Trophoblast cell (in vitro differentiated cells and primary cell): ENCODE data around the gene S100Z.

ENCODE experiments used
- DNase-seq, 2 donors: peaks; one replicate each; pipeline ENCODE4 v3.0.0-alpha.2; 2016
- H2AFZ ChIP-seq: 2 replicates; pipeline ENCODE4 v1.6.1; 2013; ENCODE audit warnings: low read length, moderate library complexity, mild to moderate bottlenecking; ENCODE audit not compliant: insufficient read depth, poor library complexity
- H2AK5ac ChIP-seq: 2 replicates; pipeline ENCODE4 v1.6.1; 2013; ENCODE audit warnings: mild to moderate bottlenecking, low read length
- H2BK120ac ChIP-seq: 2 replicates; pipeline ENCODE4 v1.6.1; 2013; ENCODE audit warnings: low read length, mild to moderate bottlenecking, moderate library complexity; ENCODE audit not compliant: insufficient read depth, poor library complexity
- H2BK12ac ChIP-seq: 2 replicates; pipeline ENCODE4 v1.6.1; 2013; ENCODE audit warnings: mild to moderate bottlenecking, low read length, moderate library complexity
- H2BK5ac ChIP-seq: 2 replicates; pipeline ENCODE4 v1.6.1; 2013; ENCODE audit warnings: low read length, low read depth, moderate library complexity, mild to moderate bottlenecking; ENCODE audit not compliant: poor library complexity
- H3K14ac ChIP-seq: 2 replicates; pipeline ENCODE4 v1.6.1; 2013; ENCODE audit warnings: mild to moderate bottlenecking, low read length
- H3K18ac ChIP-seq: 2 replicates; pipeline ENCODE4 v1.6.1; 2013; ENCODE audit warnings: mild to moderate bottlenecking, low read length
- H3K23ac ChIP-seq: 2 replicates; pipeline ENCODE4 v1.6.1; 2013; ENCODE audit warnings: low read length
- H3K27ac ChIP-seq: 2 replicates; pipeline ENCODE4 v1.5.1; 2013; ENCODE audit warnings: low read depth, mild to moderate bottlenecking, inconsistent platforms, low read length, moderate library complexity
- H3K27me3 ChIP-seq: 2 replicates; pipeline ENCODE4 v1.6.1; 2013; ENCODE audit warnings: inconsistent platforms, mild to moderate bottlenecking, low read length, moderate library complexity; ENCODE audit not compliant: insufficient read depth
- H3K36me3 ChIP-seq, 2 experiments: 1 replicate in 1 of 2; 2 replicates in 1 of 2; pipeline ENCODE4 v1.6.1; 2013; ENCODE audit warnings: low read length in 2 of 2, mild to moderate bottlenecking in 2 of 2, moderate library complexity in 1 of 2; ENCODE audit not compliant: insufficient read depth in 2 of 2, control insufficient read depth in 1 of 2
- H3K4ac ChIP-seq: 2 replicates; pipeline ENCODE4 v1.6.1; 2013; ENCODE audit warnings: low read depth, mild to moderate bottlenecking, low read length, moderate library complexity
- H3K4me1 ChIP-seq, 2 experiments: 1 replicate in 1 of 2; 2 replicates in 1 of 2; pipeline ENCODE4 v1.6.1; 2013; ENCODE audit warnings: low read length in 2 of 2, mild to moderate bottlenecking in 2 of 2, moderate library complexity in 1 of 2; ENCODE audit not compliant: insufficient read depth in 2 of 2, control insufficient read depth in 1 of 2
- H3K4me2 ChIP-seq: 2 replicates; pipeline ENCODE4 v1.6.1; 2013; ENCODE audit warnings: inconsistent platforms, mild to moderate bottlenecking, low read length, moderate library complexity
- H3K4me3 ChIP-seq: 2 replicates; pipeline ENCODE4 v1.5.1; 2013; ENCODE audit warnings: mild to moderate bottlenecking, low read depth, low read length, inconsistent platforms
- H3K79me1 ChIP-seq: one replicate; pipeline ENCODE4 v1.6.1; 2013; ENCODE audit warnings: low read length
- H3K79me2 ChIP-seq: 2 replicates; pipeline ENCODE4 v1.6.1; 2013; ENCODE audit warnings: low read length, mild to moderate bottlenecking; ENCODE audit not compliant: control insufficient read depth, insufficient read depth, poor library complexity
- H3K9ac ChIP-seq: 2 replicates; pipeline ENCODE4 v1.6.1; 2013; ENCODE audit warnings: mild to moderate bottlenecking, low read length
- H3K9me3 ChIP-seq: 2 replicates; pipeline ENCODE4 v1.6.1; 2013; ENCODE audit warnings: low read depth, mild to moderate bottlenecking, control low read depth, inconsistent platforms, low read length; ENCODE audit not compliant: insufficient read depth
- H4K12ac ChIP-seq: 2 replicates; pipeline ENCODE4 v1.6.1; 2013; ENCODE audit warnings: low read depth, mild to moderate bottlenecking, low read length, moderate library complexity
- H4K8ac ChIP-seq: 2 replicates; pipeline ENCODE4 v1.6.1; 2013; ENCODE audit warnings: low read depth, mild to moderate bottlenecking, low read length, moderate library complexity
- H4K91ac ChIP-seq: one replicate; pipeline ENCODE4 v1.6.1; 2013; ENCODE audit warnings: low read depth, mild to moderate bottlenecking, low read length, moderate library complexity
- WGBS: extraction: QIAGEN DNeasy Blood & Tissue Kit; methylation state at CpG from one replicate; pipeline ENCODE4 v1.1.7; 2013; ENCODE audit warnings: missing lambda C conversion rate; ENCODE audit not compliant: insufficient read length, insufficient coverage; ENCODE audit errors: extremely low coverage; 5-methylcytosine and 5-hydroxymethylcytosine counted together

The S100Z gene

DNA sequence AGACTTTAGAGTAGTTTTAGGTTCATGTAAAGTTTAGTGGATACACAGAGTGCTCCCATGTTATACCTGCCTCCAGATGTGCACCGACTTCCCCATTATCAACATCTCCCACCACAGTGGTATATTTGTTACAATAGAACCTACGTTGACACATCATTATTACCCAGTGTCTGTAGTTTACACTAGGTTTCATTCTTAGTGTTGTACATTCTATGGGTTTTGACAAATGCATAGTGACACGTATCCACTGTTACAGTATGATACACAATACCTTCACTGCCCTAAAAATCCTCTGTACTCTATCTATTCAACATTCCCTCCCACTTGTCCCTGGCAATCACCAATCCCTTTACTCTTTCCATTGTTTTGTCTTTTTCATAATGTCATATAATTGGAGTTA lies 68.7 kb downstream of the S100Z start:
- no peak for DNase-seq

DNA sequence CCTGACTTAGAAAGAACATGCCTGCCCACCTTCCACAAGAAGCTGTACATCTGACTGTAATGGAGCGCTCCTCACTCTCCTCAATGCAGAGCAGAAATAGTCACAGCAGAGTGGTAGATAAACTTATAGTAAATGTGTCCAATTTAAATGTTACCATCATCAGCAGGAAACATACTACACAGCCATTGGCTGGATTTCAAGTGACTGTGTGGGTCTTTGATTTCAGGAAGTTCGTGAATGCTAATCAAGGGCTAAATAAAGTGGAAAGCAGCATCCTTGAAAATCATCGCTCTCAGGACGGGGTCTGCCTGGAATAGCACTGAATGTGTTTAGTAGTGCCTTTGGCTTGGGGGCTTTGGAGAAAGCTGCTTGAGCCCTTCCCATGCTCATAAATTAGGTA lies 70.7 kb downstream of the S100Z start:
- H3K27me3 ChIP-seq, result no peaks in the 10 kb centered on the region
- no peak overlapping the region for H2AK5ac ChIP-seq
- no peak overlapping the region for H3K18ac ChIP-seq
- H3K27ac ChIP-seq, result no peak overlapping the region
- no peak overlapping the region for H2AFZ ChIP-seq
- H4K12ac ChIP-seq, result no peak overlapping the region
- no peaks in the 10 kb centered on the region for H3K36me3 ChIP-seq
- H3K79me2 ChIP-seq, result no peaks in the 10 kb centered on the region
- H3K4me3 ChIP-seq, result no peak overlapping the region
- no peak overlapping the region for H3K14ac ChIP-seq
- no peak overlapping the region for H4K8ac ChIP-seq
- no CpG with 5 or more reads among the region's 4 CpGs for WGBS
- no peaks in the 10 kb centered on the region for H3K4me1 ChIP-seq
- H3K9ac ChIP-seq, result no peak overlapping the region
- H2BK12ac ChIP-seq, result no peak overlapping the region
- no peaks in the 10 kb centered on the region for H3K79me1 ChIP-seq
- no peak overlapping the region for H2BK5ac ChIP-seq
- H3K9me3 ChIP-seq, result no peaks in the 10 kb centered on the region
- H2BK120ac ChIP-seq, result no peak overlapping the region
- no peak overlapping the region for H4K91ac ChIP-seq
- DNase-seq, result no peak
- H3K23ac ChIP-seq, result no peak overlapping the region
- no peak overlapping the region for H3K4ac ChIP-seq
- no peak overlapping the region for H3K4me2 ChIP-seq

More for the DNA sequence above, 68.7 kb downstream of the S100Z start:
- H2AFZ ChIP-seq, result no peak overlapping the region
- no peak overlapping the region for H2BK120ac ChIP-seq
- no peak overlapping the region for H3K14ac ChIP-seq
- no peaks in the 10 kb centered on the region for H3K9me3 ChIP-seq
- no peak overlapping the region for H3K4me3 ChIP-seq
- H3K4me1 ChIP-seq, result no peaks in the 10 kb centered on the region
- no CpG with 5 or more reads among the region's 3 CpGs for WGBS
- no peak overlapping the region for H4K8ac ChIP-seq
- H3K4me2 ChIP-seq, result no peak overlapping the region
- H3K9ac ChIP-seq, result no peak overlapping the region
- H3K27ac ChIP-seq, result no peak overlapping the region
- no peaks in the 10 kb centered on the region for H3K36me3 ChIP-seq
- H3K4ac ChIP-seq, result no peak overlapping the region
- H2AK5ac ChIP-seq, result no peak overlapping the region
- H3K79me2 ChIP-seq, result no peaks in the 10 kb centered on the region
- no peak overlapping the region for H4K91ac ChIP-seq
- H2BK12ac ChIP-seq, result no peak overlapping the region
- H3K27me3 ChIP-seq, result no peaks in the 10 kb centered on the region
- H3K23ac ChIP-seq, result no peak overlapping the region
- no peaks in the 10 kb centered on the region for H3K79me1 ChIP-seq
- H3K18ac ChIP-seq, result no peak overlapping the region
- H4K12ac ChIP-seq, result no peak overlapping the region
- H2BK5ac ChIP-seq, result no peak overlapping the region

DNA sequence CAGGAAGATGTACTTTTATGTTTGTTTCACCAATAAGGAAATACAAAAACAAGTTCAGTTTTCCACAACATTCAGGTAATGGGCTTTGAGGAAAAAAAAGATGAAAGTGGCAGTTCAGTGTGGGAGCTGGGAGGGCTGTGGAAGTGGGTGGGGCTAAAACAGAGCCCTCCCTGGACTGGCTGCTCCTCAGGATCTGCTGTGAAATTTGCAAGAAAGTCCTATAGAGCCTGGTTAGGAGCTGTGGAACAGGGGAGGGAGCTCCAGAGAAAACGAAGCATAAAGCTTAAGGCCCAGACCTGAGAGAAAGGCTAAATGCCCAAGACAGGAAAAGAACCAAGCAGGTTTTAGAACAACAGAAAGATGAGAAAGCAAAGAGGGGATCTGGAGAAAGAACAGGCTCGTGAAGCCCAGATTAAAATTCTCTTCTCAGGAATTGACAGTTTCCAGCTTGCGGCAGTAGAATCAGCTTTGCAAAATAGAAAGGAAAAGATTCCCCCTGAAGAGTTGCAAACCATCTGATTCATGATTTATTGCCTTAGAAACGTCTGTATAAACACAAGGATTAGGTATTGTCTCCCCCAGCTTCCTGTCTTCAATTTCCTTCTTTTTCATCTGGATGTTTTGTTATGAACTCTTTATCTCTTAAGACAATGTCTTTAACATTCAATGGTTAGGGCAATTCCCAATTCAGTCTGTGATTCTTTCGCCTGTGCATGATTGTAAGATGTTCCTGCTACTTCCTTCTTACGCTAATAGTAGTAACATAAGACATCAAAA lies 76.7 kb downstream of the S100Z start:
- Histone ChIP-seq H3K27me3 (no peaks in the 10 kb centered on the region), H2BK12ac (no peak overlapping the region), H3K36me3 (no peaks in the 10 kb centered on the region), H3K23ac (no peak overlapping the region), H2AK5ac (no peak overlapping the region), H3K4ac (no peak overlapping the region), H3K4me1 (no peaks in the 10 kb centered on the region), H4K12ac (no peak overlapping the region), H3K79me2 (no peaks in the 10 kb centered on the region), H2BK120ac (no peak overlapping the region), H3K79me1 (no peaks in the 10 kb centered on the region), H3K14ac (no peak overlapping the region), H3K9ac (no peak overlapping the region), H3K27ac (no peak overlapping the region), H2BK5ac (no peak overlapping the region), H3K18ac (no peak overlapping the region), H3K9me3 (peaks cover 2% of the 10 kb centered on the region), H4K8ac (no peak overlapping the region), H2AFZ (no peak overlapping the region), H3K4me2 (no peak overlapping the region), H4K91ac (no peak overlapping the region), H3K4me3 (no peak overlapping the region)
- no peak for DNase-seq
- WGBS, result no CpG with 5 or more reads among the region's 6 CpGs

DNA sequence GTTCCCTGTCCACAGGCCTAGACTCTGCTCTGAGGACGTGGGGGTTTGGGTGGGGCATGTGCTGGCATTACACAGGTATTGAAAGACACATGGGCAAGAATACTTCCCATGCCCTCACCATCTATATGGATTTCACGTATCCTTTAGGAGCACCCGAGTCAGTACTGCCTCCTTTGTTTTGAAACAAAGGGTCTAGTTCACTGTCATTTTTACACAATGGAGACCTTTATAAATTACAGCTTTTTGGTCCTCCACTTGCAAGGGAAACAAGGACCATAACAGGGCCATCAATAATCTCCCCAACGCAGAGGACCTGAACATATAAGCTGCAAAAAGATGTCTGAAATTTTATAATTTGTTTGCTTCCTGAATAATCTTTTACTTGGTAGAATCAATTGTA lies 78.1 kb downstream of the S100Z start:
- Histone ChIP-seq H3K36me3 (no peaks in the 10 kb centered on the region), H3K4me2 (no peak overlapping the region), H4K91ac (no peak overlapping the region), H2AK5ac (no peak overlapping the region), H2AFZ (no peak overlapping the region), H2BK5ac (no peak overlapping the region), H3K27me3 (no peaks in the 10 kb centered on the region), H3K4me3 (no peak overlapping the region), H3K79me1 (no peaks in the 10 kb centered on the region), H3K4ac (no peak overlapping the region), H3K9ac (no peak overlapping the region), H2BK12ac (no peak overlapping the region), H3K18ac (no peak overlapping the region), H3K79me2 (no peaks in the 10 kb centered on the region), H3K14ac (no peak overlapping the region), H3K27ac (no peak overlapping the region), H3K9me3 (peaks cover 2% of the 10 kb centered on the region), H2BK120ac (no peak overlapping the region), H3K4me1 (no peaks in the 10 kb centered on the region), H4K12ac (no peak overlapping the region), H3K23ac (no peak overlapping the region), H4K8ac (no peak overlapping the region)
- no CpG with 5 or more reads among the region's 4 CpGs for WGBS
- DNase-seq, result no peak
